Stimulated activated naive CD4-positive, alpha-beta T cell treated with Interleukin-2 at 50 U/mL for 16 hours (primary cell): ENCODE data around the gene CUX1.

ENCODE experiments used
- DNase-seq: peaks from one replicate; lab custom pipeline; 2025; lab: John Stamatoyannopoulos, UW

CUX1 gene

DNA sequence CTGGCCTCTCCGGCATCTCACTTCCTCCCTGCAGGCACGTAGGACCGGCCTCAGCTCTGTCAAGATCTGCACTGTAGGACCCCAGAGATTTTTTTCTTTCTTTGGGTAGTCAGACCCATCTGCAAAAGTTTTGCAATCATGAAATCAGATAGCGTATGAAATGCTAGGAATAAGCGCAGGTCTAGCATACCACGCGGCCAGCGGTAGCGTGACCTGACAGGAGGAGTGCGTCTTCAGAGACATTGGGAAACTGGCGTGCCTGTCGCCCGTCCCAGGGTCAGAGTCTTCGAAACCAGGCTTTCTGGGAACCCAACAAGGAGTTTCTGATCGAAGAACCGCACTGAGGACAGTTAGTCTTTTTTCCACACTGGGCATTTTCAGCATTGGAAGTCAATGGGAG is 368.4 kb downstream of the CUX1 start:
- no peak for DNase-seq

DNA sequence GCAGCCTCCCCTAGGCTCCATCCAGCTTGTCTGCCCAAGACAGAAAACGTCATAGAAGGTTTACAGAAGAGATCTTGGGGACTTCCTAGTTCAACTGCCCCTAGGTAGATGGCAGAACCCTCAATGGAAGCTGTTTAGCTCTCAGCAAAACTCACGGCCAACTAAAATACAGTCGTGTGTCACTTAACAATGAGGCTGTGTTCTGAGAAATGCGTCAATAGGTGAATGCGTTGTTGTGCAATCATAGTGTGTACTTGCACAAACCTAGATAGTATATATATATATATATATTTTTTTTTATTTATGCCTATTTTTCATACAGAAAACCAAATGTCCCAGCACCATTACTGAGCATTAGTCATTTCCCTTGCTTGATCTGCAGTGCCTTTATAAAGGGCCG is 368.9 kb downstream of the CUX1 start:
- DNase-seq, result no peak

DNA sequence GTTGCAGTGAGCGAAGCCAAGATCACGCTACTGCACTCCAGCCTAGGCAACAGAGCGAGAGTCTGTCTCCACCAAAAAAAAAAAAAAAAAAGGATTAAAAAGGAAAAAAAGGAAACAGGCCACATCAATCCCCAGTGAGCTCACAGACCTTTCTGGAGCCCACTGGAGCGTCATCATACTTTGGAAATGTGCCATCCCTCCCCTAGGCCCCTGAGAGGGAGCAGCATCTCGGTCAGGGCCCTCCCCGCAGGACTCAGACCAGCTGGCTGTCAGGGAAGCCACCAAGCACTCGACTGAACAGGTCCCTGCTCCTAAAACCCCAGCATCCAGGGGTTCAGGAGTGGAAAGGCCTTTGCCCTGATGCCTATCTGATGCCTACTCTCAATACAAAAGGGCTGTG is 371.3 kb downstream of the CUX1 start:
- no peak for DNase-seq

DNA sequence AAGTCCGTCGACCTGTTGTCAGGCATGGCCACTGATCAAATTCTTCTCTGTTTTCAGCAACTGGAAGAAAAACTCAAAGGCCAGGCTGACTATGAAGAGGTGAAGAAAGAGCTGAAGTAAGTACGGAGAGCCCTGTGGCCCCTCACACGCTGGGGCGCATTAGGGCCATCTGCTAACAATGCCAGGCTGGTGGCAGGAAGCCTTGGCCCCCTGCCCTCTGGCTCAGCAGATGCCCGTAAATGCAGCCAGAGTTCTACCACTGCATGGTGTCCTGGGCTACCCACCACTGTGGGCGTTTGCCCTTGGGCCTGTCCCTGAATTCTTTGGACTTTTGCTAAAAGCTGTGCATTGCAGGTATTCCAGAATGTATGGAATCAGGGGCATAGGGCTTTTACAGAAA is 372.3 kb downstream of the CUX1 start:
- DNase-seq, result no peak

DNA sequence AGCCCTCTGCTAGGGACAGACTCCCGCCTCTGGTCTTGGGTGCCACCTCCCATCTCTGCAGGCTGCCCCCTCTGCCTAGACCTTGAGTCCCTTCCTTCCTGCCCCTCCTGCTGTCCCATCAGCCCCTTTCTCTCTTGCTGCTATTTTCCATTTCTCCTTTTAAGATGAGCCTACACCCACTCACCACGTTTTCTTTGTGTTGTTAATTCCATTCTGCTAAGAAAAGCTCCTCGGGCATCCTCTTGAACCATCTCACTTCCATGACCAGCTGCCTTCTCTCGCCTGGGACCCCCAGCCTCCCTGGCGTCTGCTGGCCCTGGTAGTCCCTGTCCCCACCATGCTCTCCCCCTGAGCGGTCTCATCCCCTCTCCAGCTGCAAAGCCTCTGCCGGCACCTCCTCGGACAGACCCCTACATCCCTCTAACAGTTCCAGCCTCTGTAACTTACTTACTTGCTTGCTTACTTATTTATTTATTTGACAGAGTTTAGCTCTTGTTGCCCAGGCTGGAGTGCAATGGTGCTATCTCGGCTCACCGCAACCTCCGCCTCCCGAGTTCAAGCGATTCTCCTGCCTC is 373.4 kb downstream of the CUX1 start:
- DNase-seq, result no peak

DNA sequence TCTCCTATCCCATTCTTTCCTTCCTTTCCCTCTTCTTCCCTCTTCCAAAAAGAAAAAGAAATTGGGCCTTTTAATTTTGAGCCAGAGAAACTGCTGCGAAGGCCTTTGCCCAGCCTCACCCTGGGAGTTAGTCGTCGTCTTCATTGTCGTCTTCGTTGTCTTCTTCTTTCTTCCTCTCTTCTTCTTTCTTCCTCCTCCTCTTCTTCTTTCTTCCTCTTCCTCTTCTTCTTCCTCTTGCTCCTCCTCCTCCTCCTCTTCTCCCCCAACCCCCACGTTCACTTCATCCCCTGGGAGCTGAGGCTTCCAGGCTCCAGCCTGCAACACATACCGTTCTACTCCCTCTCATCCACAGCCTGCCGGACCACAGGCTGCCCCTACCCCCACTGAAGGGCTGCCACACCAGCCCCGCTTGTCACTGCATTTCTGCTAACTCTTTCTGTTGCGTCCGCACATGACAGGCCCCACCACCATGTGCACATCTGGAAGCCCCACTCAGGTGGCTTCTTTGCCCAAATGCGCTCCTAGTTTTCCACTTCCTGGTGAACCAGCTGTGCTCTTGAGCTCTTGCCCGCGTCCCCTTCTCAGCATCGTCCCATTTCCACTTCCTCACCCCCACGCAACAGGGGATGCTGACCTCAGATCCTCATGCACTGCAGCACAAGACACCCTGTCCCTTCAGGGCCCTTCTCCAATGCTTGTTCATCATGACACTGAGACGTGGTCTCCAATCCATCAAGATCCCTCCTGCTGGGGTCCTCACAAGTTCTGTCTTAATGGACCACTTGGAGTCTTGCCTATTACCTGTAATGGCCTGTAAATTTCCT is 374.3 kb downstream of the CUX1 start:
- no peak for DNase-seq

DNA sequence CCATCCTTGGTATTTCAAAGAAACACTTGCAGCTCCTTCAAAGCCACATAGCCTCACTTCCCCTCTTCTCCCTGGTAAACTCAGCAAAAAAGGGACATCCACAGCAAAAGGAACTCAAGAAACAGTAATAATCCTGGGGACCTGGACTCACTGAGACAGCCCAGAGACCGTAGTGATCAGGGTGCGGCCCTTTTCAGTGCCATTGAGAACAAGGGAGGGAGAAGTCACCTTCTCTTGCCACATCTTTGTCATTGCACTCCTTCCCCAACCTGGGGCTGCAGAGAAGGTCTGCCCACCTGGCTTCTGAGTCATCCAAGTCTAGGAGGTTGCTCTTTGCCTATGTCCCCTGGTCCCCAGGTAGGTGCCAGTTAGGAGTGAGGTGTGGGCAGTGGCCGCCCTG is 375.4 kb downstream of the CUX1 start:
- no peak for DNase-seq

DNA sequence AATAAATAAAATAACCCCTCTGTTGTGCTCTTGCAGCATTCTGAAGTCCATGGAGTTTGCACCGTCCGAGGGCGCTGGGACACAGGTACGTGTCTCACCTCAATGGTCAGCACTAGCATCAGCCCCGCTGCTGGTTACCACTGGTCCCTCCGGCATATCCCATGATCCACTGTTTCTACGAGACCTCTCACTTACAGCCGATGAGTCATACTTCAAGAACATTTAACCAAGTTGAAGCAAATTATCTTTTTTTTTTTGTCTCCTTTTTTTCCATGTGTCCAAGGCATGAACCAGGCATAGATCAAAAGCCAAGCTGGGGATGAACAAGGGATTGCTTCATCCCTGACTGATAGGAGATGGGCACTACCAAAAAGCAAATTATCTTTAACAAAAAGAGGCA is 376.4 kb downstream of the CUX1 start:
- DNase-seq, result no peak

DNA sequence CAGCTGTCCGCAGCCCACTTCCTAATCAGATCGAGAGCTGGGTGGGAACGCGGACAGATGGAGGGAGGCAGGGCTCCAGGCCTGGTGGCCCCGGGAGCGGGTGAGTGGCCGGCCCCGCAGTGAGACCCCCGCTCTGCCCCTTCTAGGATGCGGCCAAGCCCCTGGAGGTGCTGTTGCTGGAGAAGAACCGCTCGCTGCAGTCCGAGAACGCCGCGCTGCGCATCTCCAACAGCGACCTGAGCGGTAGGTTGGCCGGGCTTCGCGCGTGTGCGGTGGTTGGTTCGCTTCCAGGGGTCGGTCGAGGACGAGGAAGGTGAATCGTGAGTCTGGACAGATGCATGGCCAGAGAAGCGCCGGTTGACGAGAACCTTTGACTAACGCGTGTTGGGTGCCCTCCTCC is 377.9 kb downstream of the CUX1 start:
- DNase-seq, result no peak

DNA sequence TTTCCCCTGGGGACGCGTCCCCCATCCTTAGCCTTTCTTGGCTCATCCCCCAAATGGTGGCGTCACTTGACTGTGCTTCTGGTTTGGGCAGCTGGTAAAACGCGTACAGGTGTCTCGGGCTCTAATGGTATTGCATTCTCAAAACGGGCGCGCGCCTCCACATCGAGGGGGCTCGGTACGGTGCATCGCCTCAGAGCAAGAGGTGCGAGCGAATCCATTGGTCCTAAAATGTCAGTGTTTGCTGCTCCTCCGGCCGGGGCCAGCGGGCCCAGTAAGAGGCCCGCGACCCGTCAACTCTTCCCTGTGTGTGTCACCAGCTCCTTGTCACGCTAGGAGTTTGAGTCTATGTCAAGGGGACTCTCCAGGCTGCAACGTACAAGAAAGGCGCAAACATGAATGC is 378.6 kb downstream of the CUX1 start:
- no peak for DNase-seq

DNA sequence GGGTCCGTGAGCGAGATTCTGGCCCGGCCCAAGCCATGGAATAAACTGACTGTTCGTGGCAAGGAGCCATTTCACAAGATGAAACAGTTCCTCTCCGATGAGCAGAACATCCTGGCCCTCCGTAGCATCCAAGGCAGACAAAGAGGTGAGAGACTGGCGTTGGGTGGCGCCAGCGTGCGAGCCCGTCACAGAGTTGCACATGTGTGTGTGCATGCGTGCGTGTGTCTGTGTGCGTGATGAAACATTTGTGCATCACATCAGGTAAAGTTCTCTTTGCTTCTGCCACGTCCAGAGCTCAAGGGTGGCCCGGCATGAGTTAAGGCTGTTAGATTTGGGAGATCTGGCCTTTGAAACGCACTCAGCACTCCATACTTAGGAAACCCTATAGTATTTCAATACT is 379.7 kb downstream of the CUX1 start:
- DNase-seq, result no peak

DNA sequence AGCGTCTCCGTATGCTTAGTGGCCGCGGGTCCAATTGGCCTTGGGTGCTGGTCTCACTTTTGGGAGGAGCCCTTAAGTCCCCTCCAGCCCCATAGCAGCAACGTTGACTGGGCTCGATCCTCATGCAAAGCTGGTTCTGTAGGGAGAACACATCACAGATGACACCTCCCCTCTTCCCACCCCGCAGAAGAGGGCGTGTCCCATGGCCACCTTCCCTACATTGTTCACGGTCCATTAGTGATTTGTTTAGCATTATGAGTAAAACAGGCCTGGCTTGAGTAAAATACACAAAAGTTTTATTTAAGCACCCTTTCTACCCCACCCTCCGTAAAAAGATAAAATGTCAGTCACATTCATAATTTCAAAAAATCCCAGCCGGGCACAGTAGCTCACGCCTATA is 380.2 kb downstream of the CUX1 start:
- no peak for DNase-seq

DNA sequence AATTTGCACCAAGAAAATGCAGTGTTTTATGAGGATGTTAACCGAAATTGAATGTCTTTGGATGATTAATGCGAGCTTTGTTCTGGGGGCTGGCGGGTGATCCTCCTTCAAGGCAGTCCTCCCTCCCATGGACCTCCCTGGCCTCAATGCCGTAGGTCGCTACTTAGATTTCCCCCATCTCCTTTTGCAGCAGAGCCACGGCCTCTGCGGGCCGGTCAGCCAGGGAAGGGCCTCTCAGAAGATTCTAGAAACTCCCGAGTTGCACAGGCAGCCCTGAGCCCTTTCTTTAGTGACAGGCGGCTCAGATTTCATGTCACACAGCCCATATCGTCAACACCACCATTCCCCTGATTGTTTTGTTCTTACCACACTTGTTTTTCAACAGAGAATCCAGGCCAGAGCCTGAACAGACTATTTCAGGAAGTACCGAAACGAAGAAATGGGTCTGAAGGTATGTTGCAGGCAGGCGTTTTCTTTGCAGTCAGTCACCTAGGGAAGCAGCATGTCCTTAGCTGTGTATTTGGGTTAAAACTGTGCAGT is 381.1 kb downstream of the CUX1 start:
- no peak for DNase-seq

DNA sequence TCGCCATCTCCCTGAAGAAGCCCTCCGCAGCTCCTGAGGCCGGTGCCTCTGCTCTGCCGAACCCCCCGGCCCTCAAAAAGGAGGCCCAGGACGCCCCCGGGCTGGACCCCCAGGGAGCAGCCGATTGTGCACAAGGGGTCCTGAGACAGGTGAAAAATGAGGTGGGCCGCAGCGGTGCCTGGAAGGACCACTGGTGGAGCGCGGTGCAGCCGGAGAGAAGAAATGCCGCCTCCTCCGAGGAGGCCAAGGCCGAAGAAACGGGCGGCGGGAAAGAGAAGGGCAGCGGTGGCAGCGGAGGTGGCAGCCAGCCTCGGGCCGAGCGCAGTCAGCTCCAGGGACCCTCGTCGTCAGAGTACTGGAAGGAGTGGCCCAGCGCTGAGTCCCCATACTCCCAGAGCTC is 384.1 kb downstream of the CUX1 start:
- no peak for DNase-seq

DNA sequence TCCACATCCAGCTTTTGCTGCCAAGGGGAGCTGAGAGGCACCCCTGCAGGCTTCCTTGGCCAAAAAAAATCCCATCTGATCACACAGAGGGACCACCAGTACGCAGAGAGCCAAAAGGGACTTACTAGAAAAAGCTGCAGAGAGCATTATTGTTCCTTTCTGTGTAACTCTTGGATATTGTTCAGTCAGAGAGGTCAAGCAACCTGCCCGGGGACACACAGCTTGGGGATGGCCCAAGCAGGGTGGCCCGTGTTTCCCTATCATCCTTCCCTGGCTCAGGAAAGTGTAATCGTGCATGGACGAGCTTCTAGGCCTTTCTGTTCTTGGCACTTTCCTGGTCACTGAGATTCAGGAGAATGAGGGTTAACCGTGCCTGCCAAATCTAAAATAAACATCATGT is 385.1 kb downstream of the CUX1 start:
- DNase-seq, result no peak

DNA sequence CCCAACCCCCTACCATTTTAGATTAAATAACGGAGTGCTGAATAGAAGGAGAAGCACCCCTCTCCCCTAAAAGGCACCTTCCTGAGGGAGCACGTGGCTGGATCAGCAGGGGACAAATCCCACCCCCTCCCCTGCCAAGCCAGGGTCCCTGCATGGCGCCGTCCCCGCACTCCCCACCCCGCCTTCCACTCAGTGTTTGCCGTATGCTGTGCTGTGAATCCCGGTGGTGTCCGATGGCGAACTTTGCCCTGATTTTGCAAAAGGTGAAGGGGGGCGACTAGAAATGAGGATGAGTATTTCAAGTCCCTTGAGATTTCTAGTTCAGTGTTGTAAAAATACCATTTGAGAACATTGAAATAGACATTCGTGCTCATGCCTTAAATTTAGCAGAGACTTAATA is 385.8 kb downstream of the CUX1 start:
- no peak for DNase-seq

DNA sequence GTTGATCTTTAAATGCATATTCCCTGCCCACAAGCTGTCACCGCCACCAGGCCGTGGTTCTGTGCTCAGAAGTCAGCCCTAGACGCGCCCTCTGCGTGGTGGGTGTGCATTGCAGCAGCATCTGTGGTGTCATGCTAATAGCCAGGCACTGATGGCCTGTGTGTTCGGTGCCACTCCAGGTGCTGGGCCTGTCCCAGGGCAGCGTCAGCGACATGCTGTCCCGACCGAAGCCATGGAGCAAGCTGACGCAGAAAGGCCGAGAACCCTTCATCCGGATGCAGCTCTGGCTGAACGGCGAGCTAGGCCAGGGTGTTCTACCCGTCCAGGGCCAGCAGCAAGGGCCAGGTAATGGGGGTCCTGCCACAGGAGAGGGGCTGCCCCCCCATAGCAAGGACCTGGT is 386.8 kb downstream of the CUX1 start:
- no peak for DNase-seq

DNA sequence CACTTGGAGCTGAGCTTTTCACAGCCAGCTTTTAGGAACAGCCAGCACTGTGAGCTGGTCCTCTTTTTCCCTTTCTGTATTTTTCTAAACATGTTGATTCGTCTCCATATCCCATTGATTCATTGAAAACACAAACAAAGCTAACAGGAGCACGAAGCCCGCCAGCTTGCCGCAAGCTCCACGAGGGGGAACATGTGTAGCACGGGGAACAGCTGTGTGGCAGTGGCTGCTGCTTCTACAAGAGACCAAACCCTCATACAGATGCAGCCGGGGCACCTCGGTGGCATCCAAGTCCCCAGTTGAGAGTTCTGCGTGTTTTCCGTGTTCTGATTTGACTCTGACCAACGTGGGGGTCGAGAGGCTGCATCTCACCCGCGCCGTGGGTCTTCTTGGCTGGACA is 388.5 kb downstream of the CUX1 start:
- DNase-seq, result no peak

DNA sequence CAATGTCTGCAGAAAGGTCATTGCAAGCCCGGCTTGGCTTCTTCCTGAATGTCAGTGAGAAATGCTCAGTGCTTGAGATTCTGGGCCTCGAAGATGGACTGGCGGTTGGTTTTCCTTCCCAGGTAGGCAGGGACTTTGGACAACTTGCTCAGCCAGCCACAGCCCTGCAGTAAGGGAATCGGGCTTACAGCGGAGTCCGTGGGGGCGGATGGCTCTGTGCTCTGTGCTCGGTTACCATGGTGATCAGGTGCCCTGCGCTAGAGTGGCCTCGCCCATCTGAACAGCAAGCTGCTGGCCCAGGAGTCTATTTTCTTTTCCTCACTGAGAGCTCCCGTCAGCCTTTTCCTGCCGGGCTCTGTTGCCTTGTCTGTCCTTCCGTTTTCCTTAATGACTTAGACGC is 391.4 kb downstream of the CUX1 start:
- DNase-seq, result no peak

DNA sequence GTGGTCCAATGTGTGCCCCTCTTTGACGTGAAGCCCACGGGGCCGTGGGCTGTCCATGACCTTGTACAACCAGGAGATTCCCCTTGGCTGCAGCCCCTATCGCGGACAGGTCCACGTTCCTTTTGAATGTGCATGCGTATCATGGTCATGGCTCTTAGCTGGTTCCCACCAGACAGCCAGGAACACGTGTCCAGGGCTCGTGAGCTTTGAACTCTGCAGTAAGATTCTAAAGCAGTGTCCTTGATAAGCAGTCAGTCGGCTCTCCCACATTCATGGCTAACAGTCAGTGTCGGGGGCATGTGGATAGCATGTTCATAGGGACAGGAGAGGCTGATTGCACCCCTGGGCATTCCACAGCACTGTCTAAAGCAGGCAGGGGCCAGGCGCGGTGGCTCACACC is 393.4 kb downstream of the CUX1 start:
- DNase-seq, result no peak

DNA sequence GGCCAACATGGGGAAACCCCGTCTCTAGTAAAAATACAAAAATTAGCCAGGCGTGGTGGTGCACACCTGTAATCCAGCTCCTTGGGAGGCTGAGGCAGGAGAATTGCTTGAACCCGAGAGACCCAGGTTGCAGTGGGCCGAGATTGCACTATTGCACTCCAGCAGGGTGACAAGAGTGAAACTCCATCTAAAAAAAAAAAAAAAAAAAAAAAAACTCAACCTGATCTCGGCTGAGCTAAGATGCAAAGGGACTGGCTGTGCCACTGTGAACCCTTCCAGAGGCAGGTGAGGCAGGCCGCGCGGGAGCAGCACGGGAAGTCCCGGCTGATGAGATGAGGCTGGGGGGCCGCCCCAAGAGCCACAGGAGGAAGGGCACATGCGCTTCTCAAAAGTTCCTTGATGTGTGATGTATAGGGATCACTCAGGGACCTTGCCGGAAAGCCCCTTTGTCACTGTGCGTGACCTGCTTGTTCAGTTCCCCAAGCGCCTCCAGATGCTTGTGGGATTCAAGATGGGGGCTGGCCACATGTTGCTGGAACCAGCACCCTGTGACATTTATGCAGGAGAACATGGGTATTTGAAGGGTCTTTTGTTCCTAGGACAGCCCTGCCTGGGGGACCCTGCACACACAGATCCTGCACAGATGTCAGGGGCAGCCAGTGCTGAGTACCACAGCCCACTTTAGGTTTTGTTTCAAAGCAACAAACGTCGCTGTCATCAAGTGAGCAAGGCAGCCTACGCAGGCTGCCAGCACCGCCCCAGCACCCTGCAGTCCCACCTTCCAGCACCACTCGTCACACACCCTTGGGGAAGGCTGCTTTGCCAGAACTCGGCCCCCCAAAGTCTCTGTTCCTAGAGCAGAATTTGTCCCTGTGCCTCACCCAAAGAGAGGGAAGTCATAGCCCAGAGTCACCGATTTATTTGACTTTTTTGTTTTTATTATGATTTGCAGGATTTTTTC is 394.4 kb downstream of the CUX1 start:
- DNase-seq, result no peak

DNA sequence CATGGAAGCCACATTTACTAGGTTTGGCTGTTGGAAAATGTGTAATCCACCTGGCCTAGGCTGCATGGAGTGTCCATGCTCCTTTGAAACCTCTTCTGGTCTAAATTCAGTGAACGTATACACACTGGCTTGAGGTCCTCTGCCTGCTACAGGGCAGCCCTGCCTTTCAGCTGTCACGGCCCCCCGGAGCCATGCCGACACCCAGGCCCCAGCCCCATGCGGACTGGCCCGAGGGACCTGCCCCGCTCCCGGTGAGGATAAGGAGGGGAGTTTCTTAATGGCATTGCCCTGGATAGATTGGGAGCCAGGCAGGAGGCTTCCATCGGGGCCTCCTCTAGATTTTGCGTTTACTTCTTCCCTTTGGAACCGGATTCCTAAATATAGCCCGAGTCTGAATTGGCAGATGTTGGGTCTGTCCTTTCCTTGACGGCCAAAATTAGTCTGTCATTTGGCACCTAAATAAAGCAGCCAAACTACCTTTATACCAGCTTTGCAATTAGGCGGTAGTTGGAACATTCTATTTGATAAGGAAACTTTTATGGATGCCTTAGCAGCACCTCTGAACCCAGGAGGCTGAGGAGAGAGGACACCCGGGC is 397.1 kb downstream of the CUX1 start:
- no peak for DNase-seq
